Activated CD4-positive, alpha-beta memory T cell treated with anti-CD3 and anti-CD28 coated beads for 36 hours (primary cell): ENCODE measurements around the gene APLP1. TPM values are rescaled to one million over a fixed set of nuclear protein-coding genes. Genes with fewer than 3 reads are reported as not detected.
"Not testable (repeated sequence)": the region's sequence is repeated elsewhere in the genome, so short reads cannot be mapped to it uniquely, and the experiment has no call there.

Source experiments
- CTCF ChIA-PET: fragments of 350-600 bp; sonication (Branson Sonifier 250); formaldehyde crosslinking; loops from one replicate; lab custom pipeline; 2021; ENCODE audit warnings: antibody characterized with exemption, inconsistent platforms; lab: Charles Lee
- POLR2A ChIA-PET: fragments of 350-600 bp; sonication (Branson Sonifier 250); formaldehyde crosslinking; loops from one replicate; lab custom pipeline; 2021; ENCODE audit warnings: antibody characterized with exemption; lab: Charles Lee
- DNase-seq: peaks from one replicate; pipeline ENCODE4 v3.0.0-alpha.2; 2020
- H3K27ac Mint-ChIP-seq: one replicate; pipeline ENCODE4 v1.8.0; 2021; ENCODE audit warnings: mixed read lengths
- H3K27me3 Mint-ChIP-seq: one replicate; pipeline ENCODE4 v1.8.0; 2021; ENCODE audit warnings: mixed read lengths
- H3K36me3 Mint-ChIP-seq: one replicate; pipeline ENCODE4 v1.8.0; 2021; ENCODE audit warnings: mixed read lengths
- H3K4me1 Mint-ChIP-seq: one replicate; pipeline ENCODE4 v1.8.0; 2021; ENCODE audit warnings: low read depth, mixed read lengths
- H3K4me3 Mint-ChIP-seq: one replicate; pipeline ENCODE4 v1.8.0; 2021; ENCODE audit warnings: mild to moderate bottlenecking, mixed read lengths
- H3K9me3 Mint-ChIP-seq: one replicate; pipeline ENCODE4 v1.8.0; 2021; ENCODE audit warnings: mixed read lengths
- intact Hi-C: fragments of 100-400 bp; cut with micrococcal nuclease; formaldehyde crosslinking; loops from one replicate; pipeline ENCODE4 v1.15.1; 2023
- total RNA-seq, 2 experiments: library from RNA; stranded (reverse); gene quantifications; one replicate each; pipeline ENCODE4 v1.2.3, GENCODE V29; 2021

APLP1 gene
- total RNA-seq, 2 experiments from 2014 or later, result 1.2 to 2.6 TPM

DNA sequence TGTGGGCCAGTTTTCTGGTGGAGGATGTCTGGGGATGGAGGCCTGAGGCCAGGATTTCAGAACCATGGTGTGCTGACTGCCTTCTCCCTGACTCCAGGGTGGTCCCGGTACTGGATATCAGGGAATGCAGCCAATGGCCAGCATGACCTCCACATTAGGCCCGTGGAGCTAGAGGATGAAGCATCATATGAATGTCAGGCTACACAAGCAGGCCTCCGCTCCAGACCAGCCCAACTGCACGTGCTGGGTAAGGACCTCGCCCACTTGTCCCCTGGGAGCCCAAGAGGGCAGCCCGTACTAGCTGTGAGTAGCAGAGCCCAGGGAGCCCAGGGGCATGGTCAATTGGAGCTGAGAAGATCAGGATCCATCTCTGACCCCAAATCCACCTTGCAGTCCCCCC lies 10.1 kb upstream of the APLP1 start:
- Mint-ChIP-seq H3K27me3 (peaks cover 55% of the 10 kb centered on the region), H3K4me1 (peaks cover 11% of the 10 kb centered on the region), H3K36me3 (no peaks in the 10 kb centered on the region), H3K4me3 (no peak overlapping the region), H3K27ac (no peak overlapping the region), H3K9me3 (no peaks in the 10 kb centered on the region)
- no peak for DNase-seq
- intact Hi-C loops, result no loop called here
- POLR2A ChIA-PET, result no interaction called here
- CTCF ChIA-PET, result no interaction called here

DNA sequence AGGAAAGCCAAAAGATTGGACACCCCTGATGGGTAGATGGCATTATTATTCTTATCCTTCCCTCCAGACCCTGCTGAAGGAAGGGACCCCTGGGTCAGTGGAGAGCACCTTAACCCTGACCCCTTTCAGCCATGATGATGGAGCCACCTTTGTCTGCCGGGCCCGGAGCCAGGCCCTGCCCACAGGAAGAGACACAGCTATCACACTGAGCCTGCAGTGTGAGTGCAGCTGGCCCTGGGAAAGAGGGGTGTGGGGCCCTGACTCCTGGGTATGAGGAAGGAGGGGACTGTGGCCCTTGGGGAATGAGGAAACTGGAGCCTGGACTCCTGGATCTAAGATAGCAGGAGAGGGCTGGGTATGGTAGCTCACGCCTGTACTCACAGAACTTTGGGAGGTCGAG lies 9.0 kb upstream of the APLP1 start:
- Mint-ChIP-seq H3K4me1 (peaks cover 11% of the 10 kb centered on the region), H3K36me3 (no peaks in the 10 kb centered on the region), H3K27ac (no peak overlapping the region), H3K9me3 (no peaks in the 10 kb centered on the region), H3K4me3 (no peak overlapping the region), H3K27me3 (peaks cover 54% of the 10 kb centered on the region)
- intact Hi-C loops, result no loop called here
- ChIA-PET POLR2A (no interaction called here), CTCF (no interaction called here)
- DNase-seq, result no peak

DNA sequence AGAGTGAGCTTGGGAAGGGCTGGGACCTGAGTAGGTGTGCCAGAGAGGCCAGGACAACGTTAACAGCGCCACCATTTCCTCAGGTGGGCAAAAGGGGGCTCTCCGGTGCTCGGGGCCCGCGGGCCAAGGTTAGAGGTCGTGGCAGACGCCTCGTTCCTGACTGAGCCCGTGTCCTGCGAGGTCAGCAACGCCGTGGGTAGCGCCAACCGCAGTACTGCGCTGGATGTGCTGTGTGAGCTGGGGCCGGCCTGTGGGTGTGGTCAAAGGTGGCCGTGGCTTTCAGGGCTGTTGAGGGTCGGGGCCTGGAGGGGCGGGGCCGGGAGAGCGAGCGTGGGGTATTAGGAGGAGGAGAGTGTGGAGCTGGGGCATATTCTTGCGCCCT lies 7.9 kb upstream of the APLP1 start:
- no peak overlapping the region for H3K27ac Mint-ChIP-seq
- H3K36me3 Mint-ChIP-seq, result no peaks in the 10 kb centered on the region
- peaks cover 46% of the 10 kb centered on the region for H3K27me3 Mint-ChIP-seq
- ChIA-PET POLR2A (no interaction called here), CTCF (no interaction called here)
- no peak overlapping the region for H3K4me3 Mint-ChIP-seq
- H3K4me1 Mint-ChIP-seq, result peaks cover 11% of the 10 kb centered on the region
- no peak for DNase-seq
- intact Hi-C loops, result no loop called here
- H3K9me3 Mint-ChIP-seq, result no peaks in the 10 kb centered on the region

DNA sequence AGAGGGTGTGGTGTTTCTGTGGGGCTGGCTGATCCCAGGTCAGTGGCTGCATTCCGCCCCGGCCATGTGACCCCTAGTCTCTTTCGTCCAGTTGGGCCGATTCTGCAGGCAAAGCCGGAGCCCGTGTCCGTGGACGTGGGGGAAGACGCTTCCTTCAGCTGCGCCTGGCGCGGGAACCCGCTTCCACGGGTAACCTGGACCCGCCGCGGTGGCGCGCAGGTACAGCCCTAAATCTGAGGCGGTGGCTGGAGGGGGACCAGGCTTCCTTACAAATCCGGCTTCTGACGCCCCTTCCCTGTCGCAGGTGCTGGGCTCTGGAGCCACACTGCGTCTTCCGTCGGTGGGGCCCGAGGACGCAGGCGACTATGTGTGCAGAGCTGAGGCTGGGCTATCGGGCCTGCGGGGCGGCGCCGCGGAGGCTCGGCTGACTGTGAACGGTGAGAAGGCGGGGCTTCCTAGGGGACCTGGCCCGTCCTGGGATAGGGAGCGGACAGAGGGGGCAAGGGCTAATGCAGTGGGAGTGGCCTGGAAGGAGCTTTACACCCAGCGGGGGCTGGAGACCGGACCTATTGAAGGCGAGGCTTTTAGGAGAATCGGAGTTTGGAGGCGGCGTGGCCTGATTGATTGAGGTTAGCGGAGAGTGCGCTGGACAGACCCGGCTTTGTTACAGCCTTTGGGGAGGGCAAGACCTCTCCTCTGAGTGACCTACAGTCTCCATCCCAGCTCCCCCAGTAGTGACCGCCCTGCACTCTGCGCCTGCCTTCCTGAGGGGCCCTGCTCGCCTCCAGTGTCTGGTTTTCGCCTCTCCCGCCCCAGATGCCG lies 7.3 kb upstream of the APLP1 start:
- Mint-ChIP-seq H3K27me3 (peaks cover 47% of the 10 kb centered on the region), H3K36me3 (no peaks in the 10 kb centered on the region), H3K27ac (no peak overlapping the region), H3K4me3 (no peak overlapping the region), H3K4me1 (peaks cover 11% of the 10 kb centered on the region), H3K9me3 (no peaks in the 10 kb centered on the region)
- CTCF ChIA-PET, result no interaction called here
- POLR2A ChIA-PET, result no interaction called here
- intact Hi-C loops, result no loop called here
- no peak for DNase-seq

DNA sequence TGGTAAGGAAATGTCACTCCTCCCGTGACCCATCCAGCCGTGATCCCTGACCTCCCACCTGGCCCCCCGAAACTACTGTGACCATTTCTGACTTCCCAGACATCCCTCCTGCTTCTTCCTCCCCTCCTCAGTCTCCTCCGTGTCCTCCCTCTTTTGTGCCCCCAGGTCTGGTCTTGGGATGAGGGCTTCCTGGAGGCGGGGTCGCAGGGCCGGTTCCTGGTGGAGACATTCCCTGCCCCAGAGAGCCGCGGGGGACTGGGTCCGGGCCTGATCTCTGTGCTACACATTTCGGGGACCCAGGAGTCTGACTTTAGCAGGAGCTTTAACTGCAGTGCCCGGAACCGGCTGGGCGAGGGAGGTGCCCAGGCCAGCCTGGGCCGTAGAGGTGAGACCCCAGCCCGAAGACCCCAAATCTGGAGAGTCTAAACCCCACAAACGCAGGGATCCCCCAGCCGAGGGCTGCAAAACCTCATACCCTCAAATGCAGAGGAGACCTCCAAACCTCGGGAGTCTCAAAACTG lies 6.7 kb upstream of the APLP1 start:
- Mint-ChIP-seq H3K27me3 (peaks cover 52% of the 10 kb centered on the region), H3K27ac (no peak overlapping the region), H3K36me3 (no peaks in the 10 kb centered on the region), H3K9me3 (no peaks in the 10 kb centered on the region), H3K4me3 (no peak overlapping the region), H3K4me1 (peaks cover 11% of the 10 kb centered on the region)
- ChIA-PET CTCF (no interaction called here), POLR2A (no interaction called here)
- DNase-seq, result no peak
- intact Hi-C loops, result no loop called here

DNA sequence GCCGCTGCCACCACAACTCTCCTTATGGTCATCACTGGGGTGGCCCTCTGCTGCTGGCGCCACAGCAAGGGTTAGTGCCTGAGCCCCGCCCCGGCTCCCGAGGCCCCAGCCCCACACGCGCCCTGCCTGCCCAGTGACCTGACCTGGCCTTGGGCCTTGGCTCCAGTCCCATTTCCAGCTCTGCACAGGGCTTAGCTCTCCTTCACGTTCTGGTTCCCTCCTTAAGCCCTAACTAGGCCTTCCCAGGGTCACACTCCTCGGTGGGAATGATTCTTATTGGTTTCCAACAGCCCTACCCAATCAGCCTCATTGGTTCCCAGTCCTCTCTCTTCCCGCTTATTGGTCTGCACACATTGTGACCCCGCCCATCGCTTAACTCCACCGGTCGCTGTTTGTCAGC lies 5.8 kb upstream of the APLP1 start:
- no peaks in the 10 kb centered on the region for H3K9me3 Mint-ChIP-seq
- peaks cover 50% of the 10 kb centered on the region for H3K27me3 Mint-ChIP-seq
- intact Hi-C loops, result no loop called here
- no peak overlapping the region for H3K4me3 Mint-ChIP-seq
- no peak overlapping the region for H3K27ac Mint-ChIP-seq
- DNase-seq, result no peak
- H3K36me3 Mint-ChIP-seq, result no peaks in the 10 kb centered on the region
- H3K4me1 Mint-ChIP-seq, result peaks cover 8% of the 10 kb centered on the region
- POLR2A ChIA-PET, result no interaction called here
- CTCF ChIA-PET, result no interaction called here

DNA sequence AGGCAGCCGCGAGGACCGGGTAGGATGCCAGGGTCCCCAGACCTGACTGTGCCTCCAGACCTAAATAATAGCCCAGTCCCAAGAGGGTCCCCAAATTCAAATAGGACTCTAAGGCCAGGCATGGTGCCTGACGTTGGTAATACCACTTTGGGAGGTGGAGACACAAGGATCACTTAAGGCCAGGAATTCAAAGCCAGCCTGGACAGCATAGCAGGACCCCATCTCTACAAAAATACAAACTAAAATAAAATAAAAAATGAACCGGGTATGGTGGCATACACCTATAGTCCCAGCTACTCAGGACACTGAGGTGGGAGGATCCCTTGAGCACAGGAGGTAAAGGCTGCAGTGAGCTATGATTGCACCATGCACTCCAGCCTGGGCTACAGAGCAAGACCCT lies 5.4 kb upstream of the APLP1 start:
- peaks cover 50% of the 10 kb centered on the region for H3K27me3 Mint-ChIP-seq
- CTCF ChIA-PET, result no interaction called here
- POLR2A ChIA-PET, result interaction anchor here (0.6 kb wide), 1 partner anchor 43 kb away, joined by 3 read pairs; no protein-coding TSS in a partner anchor

DNA sequence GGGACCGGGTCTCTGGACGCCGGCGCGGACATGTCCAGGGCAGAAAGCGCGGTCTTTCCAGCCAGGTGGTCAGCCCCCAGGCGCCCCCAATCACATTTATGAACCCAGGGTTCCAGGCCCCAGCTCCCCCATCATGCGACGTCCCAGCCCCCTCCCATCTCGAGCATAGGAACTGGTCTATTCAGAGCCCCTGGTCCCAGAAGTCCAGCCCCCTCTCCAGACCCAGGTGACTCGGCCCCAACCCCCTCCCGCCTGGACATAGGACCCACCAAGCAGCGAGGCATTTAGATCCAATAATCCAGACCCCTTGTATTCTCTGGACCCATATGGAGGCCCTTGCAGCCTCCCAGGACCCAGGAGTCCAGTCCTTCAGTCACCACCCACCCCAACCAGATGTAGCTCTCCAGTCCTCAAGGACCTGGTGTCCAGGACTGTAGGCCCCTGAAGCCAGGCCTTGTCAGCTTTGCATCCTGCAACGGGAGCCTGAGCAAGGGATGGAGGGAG lies 501 bp downstream of the APLP1 start:
- Mint-ChIP-seq H3K27me3 (peaks cover 38% of the 10 kb centered on the region), H3K36me3 (no peaks in the 10 kb centered on the region), H3K9me3 (no peaks in the 10 kb centered on the region), H3K4me3 (peak overlapping the region; percentile 43), H3K4me1 (peaks cover 14% of the 10 kb centered on the region), H3K27ac (no peak overlapping the region)
- intact Hi-C loops, result loop anchor here (5.0 kb wide), 1 partner anchor 177 kb away; no protein-coding TSS in a partner anchor
- no peak for DNase-seq
- ChIA-PET CTCF (interaction anchor here (1.0 to 1.3 kb wide), 3 partner anchors 15 to 62 kb away, joined by 3 to 6 read pairs (median 4); no protein-coding TSS in a partner anchor), POLR2A (interaction anchor here (0.9 kb wide), 1 partner anchor 106 kb away, joined by 4 read pairs; no protein-coding TSS in a partner anchor)

More for the DNA sequence above, 5.4 kb upstream of the APLP1 start:
- H3K4me1 Mint-ChIP-seq, result peaks cover 4% of the 10 kb centered on the region
- no peaks in the 10 kb centered on the region for H3K36me3 Mint-ChIP-seq
- intact Hi-C loops, result no loop called here
- DNase-seq, result no peak
- H3K4me3 Mint-ChIP-seq, result no peak overlapping the region
- no peak overlapping the region for H3K27ac Mint-ChIP-seq
- H3K9me3 Mint-ChIP-seq, result no peaks in the 10 kb centered on the region

DNA sequence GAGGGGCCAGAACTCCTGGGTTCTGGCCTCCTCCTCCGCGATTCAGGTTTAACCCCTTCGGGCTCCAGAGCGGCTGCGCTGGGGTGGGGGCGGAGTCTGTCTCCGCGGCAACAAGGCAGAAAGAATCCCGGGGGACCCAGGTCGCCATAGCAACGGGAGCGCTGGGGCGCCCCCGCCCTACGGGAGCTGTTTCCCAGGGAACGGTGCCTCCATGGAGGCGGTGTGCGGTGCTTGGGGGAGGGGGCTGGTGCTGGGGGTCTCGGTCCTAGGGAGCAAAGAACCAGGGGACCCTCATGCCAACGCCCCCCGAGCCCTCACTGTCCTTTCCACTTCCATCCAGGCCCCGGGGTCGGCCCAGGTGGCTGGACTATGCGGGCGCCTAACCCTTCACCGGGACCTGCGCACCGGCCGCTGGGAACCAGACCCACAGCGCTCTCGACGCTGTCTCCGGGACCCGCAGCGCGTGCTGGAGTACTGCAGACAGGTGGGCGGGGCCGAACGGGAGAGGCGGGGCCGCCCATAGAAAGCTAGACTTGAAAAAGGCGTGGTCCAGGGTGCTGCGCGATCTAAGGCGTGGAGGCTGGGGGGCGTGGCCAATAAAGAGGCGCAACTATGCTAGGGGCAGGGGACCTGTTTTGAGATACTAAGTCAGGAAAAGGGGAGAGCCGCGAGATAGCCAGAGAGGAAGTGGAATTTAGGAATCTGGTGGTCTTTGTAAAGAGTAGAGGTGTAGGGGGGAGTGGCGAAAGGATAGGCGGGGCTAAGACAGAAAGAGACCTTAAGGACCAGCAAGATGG lies 1.2 kb downstream of the APLP1 start:
- H3K27ac Mint-ChIP-seq, result no peak overlapping the region
- H3K4me3 Mint-ChIP-seq, result peak overlapping the region; percentile 64
- peaks cover 14% of the 10 kb centered on the region for H3K4me1 Mint-ChIP-seq
- intact Hi-C loops, result loop anchor here (5.0 kb wide), 1 partner anchor 177 kb away; no protein-coding TSS in a partner anchor
- peak; percentile 91 for DNase-seq
- H3K36me3 Mint-ChIP-seq, result no peaks in the 10 kb centered on the region
- H3K27me3 Mint-ChIP-seq, result peaks cover 38% of the 10 kb centered on the region
- no peaks in the 10 kb centered on the region for H3K9me3 Mint-ChIP-seq
- POLR2A ChIA-PET, result interaction anchor here (0.9 kb wide), 2 partner anchors 107 to 129 kb away, joined by 3 to 4 read pairs; no protein-coding TSS in a partner anchor
- CTCF ChIA-PET, result interaction anchor here (0.6 to 1.2 kb wide), 4 partner anchors 10 to 168 kb away, joined by 3 to 6 read pairs (median 3); no protein-coding TSS in a partner anchor

DNA sequence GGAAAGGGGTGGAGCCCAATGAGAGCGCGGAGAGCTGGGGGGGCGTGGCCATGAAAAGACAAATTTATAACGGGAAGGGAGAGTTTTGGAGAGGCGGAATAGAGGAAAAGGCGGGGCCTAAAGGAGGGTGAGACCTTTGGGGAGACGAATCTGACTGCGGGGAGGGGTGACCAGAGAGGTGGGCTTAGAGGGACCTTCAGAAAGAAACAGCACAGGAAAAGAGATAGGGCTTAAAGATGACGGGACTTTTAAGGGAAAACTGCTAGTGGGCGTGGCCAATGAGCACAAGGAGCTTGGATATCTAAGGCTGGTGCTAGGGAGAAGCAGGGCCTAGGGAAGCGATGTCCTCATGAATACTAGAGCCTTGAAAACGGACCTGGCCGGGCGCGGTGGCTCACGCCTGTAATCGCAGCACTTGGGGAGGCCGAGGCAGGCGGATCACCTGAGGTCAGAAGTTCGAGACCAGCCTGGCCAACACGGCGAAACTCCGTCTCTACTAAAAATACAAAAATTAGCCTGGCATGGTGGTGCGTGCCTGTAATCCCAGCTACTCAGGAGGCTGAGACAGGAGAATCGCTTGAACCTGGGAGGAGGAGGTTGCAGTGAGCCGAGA lies 1.9 kb downstream of the APLP1 start:
- intact Hi-C loops, DNase-seq, H3K27ac Mint-ChIP-seq, H3K36me3 Mint-ChIP-seq, H3K9me3 Mint-ChIP-seq: not testable (repeated sequence)
- peaks cover 14% of the 10 kb centered on the region for H3K4me1 Mint-ChIP-seq
- CTCF ChIA-PET, result interaction anchor here (0.6 to 1.2 kb wide), 2 partner anchors 61 to 167 kb away, joined by 3 to 6 read pairs; no protein-coding TSS in a partner anchor
- H3K4me3 Mint-ChIP-seq, result peak overlapping the region; percentile 64
- H3K27me3 Mint-ChIP-seq, result peaks cover 38% of the 10 kb centered on the region
- POLR2A ChIA-PET, result interaction anchor here (0.9 kb wide), 1 partner anchor 130 kb away, joined by 3 read pairs; no protein-coding TSS in a partner anchor

DNA sequence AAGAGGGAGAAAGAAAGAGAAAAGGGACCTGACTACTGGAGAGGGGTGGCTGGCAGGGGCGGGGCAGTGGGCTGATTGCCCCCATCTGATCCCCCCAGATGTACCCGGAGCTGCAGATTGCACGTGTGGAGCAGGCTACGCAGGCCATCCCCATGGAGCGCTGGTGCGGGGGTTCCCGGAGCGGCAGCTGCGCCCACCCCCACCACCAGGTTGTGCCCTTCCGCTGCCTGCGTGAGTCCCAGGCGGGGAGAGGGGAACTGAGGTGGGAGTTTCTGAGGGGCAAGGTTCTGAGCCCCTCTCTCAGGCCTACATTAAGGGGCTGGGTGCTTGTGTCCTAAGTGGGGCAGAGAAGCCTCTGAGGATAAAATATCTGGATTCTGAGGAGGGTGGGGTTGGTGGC lies 2.4 kb downstream of the APLP1 start:
- DNase-seq, result no peak
- Mint-ChIP-seq H3K9me3 (no peaks in the 10 kb centered on the region), H3K27me3 (peaks cover 33% of the 10 kb centered on the region), H3K4me1 (peaks cover 14% of the 10 kb centered on the region), H3K27ac (no peak overlapping the region), H3K4me3 (no peak overlapping the region), H3K36me3 (no peaks in the 10 kb centered on the region)
- intact Hi-C loops, result no loop called here
- ChIA-PET CTCF (no interaction called here), POLR2A (interaction anchor here (0.9 kb wide), 1 partner anchor 130 kb away, joined by 3 read pairs; no protein-coding TSS in a partner anchor)
